8988T (cell line): ENCODE results near the gene FBXO9.

ENCODE experiments used
- DNase-seq: peaks from one replicate; pipeline ENCODE4 v3.0.0; 2011

Gene FBXO9

GRCh38 chr6:53139841-53140413, 74.7 kb downstream of the FBXO9 start:
- DNase-seq: no peak

GRCh38 chr6:53142810-53143209, 77.6 kb downstream of the FBXO9 start:
- no peak for DNase-seq

GRCh38 chr6:53143710-53144109, 78.5 kb downstream of the FBXO9 start:
- DNase-seq: no peak

GRCh38 chr6:53144802-53145201, 79.6 kb downstream of the FBXO9 start:
- DNase-seq: no peak

GRCh38 chr6:53148684-53149083, 83.5 kb downstream of the FBXO9 start, which contains the start of gene GCM1:
TSS of gene GCM1 (minus strand) at chr6:53148841. CDS start at chr6:53145632, 3,209 bp downstream.
- no peak for DNase-seq
